Nephron (organoid): ENCODE results near the gene DHX35.

ENCODE experiments used
- H3K27ac Mint-ChIP-seq, 3 experiments: 2 replicates each; pipeline ENCODE4 v1.8.0; 2020; ENCODE audit warnings: mixed read lengths in 3 of 3, mild to moderate bottlenecking in 2 of 3, moderate library complexity in 1 of 3
- H3K27me3 Mint-ChIP-seq: 2 replicates; pipeline ENCODE4 v1.8.0; 2021; ENCODE audit warnings: low read depth, mild to moderate bottlenecking, moderate library complexity, mixed read lengths
- H3K36me3 Mint-ChIP-seq: 2 replicates; pipeline ENCODE4 v1.8.0; 2020; ENCODE audit warnings: low read depth, mixed read lengths
- H3K4me1 Mint-ChIP-seq: 2 replicates; pipeline ENCODE4 v1.8.0; 2020; ENCODE audit warnings: mixed read lengths
- H3K4me3 Mint-ChIP-seq, 3 experiments: 2 replicates each; pipeline ENCODE4 v1.8.0; 2020; ENCODE audit warnings: mild to moderate bottlenecking in 3 of 3, mixed read lengths in 3 of 3, moderate library complexity in 2 of 3
- H3K9me3 Mint-ChIP-seq: 2 replicates; pipeline ENCODE4 v1.8.0; 2020; ENCODE audit warnings: mixed read lengths
- TF ChIP-seq, protein P1 (sequence below), 3 experiments: fragments of 200-600 bp; sonication (generic); IDR thresholded peaks; one replicate each; pipeline ENCODE4 v1.5.0; 2021; ENCODE audit warnings: antibody characterized with exemption in 3 of 3; ENCODE audit not compliant: unreplicated experiment in 3 of 3

DHX35 gene

DNA sequence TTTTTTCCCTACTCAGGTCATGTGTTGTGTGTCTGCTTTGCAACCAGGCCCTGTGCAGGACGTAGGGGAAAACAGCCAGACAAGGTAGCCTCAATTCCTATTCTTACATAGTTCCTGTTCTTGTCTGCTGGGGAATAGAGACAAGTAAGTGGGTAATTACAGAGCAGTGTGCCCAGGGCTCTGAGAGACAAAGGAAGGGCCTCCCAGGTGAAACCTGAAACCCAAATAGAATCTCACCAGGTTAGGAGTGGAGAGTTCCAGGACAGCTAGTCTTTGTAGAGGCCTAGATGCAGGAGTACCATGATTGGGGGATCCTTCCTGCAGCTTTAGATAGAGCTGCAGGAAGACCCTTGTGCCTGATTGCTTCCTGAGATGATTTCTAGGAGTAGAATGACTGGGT, 48.4 kb downstream of the DHX35 start:
- peaks cover 72% of the 10 kb centered on the region for H3K36me3 Mint-ChIP-seq
- TF ChIP-seq, protein P1, sequence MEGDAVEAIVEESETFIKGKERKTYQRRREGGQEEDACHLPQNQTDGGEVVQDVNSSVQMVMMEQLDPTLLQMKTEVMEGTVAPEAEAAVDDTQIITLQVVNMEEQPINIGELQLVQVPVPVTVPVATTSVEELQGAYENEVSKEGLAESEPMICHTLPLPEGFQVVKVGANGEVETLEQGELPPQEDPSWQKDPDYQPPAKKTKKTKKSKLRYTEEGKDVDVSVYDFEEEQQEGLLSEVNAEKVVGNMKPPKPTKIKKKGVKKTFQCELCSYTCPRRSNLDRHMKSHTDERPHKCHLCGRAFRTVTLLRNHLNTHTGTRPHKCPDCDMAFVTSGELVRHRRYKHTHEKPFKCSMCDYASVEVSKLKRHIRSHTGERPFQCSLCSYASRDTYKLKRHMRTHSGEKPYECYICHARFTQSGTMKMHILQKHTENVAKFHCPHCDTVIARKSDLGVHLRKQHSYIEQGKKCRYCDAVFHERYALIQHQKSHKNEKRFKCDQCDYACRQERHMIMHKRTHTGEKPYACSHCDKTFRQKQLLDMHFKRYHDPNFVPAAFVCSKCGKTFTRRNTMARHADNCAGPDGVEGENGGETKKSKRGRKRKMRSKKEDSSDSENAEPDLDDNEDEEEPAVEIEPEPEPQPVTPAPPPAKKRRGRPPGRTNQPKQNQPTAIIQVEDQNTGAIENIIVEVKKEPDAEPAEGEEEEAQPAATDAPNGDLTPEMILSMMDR (IDR thresholded peaks at IDR 0.05; ENCODE audit: unreplicated experiment in 3 of 3) = no peak
- no peaks in the 10 kb centered on the region for H3K4me1 Mint-ChIP-seq
- H3K27ac Mint-ChIP-seq = no peak overlapping the region
- no peaks in the 10 kb centered on the region for H3K27me3 Mint-ChIP-seq
- peaks cover under 1% of the 10 kb centered on the region for H3K9me3 Mint-ChIP-seq
- H3K4me3 Mint-ChIP-seq = no peak overlapping the region

DNA sequence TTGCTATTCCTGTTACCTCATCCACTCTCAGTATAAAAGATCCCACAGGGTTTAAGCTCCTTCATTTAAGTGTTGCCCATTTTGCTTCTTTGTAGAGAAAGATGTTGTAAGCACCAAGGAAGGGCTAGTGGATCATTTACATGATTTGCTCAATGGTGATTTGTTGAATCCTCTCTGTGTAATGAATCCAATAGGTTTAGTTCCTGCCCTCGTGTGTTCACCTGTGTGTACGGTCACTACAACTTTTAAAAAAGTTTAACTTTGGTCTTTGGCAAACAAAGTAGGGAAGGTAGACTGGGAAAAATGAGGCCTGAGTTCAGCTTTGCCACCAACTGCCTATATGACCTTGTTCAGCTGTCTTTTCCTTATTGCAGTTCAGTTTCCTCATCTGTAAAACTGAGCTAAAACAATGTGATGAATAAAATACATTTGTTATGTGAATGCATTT, 51.5 kb downstream of the DHX35 start:
- Mint-ChIP-seq H3K9me3 (peaks cover 6% of the 10 kb centered on the region), H3K27ac (no peak overlapping the region), H3K27me3 (no peaks in the 10 kb centered on the region), H3K4me1 (no peaks in the 10 kb centered on the region), H3K4me3 (no peak overlapping the region), H3K36me3 (peaks cover 80% of the 10 kb centered on the region)
- TF ChIP-seq, protein P1 (IDR thresholded peaks at IDR 0.05; ENCODE audit: unreplicated experiment in 3 of 3) = no peak

DNA sequence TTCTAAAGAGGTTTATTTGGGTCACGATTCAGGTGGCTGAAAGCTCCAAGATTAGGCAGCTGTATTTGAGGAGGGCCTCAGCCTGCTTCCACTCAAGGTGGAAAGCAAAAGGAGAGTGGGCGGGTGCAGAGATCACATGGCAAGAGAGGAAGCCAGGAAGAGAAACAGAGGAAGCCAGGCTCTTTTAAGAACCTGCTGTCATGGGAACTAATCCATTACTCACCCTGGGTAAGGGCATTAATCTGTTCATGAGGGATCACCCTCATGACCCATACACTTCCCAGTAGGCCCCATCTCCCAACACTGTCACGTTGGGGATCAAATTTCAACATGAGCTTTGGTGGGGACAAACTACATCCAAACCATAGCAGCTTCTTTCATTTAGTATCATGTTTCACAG, 53.9 kb downstream of the DHX35 start:
- Mint-ChIP-seq H3K27ac (no peak overlapping the region), H3K27me3 (no peaks in the 10 kb centered on the region), H3K4me1 (no peaks in the 10 kb centered on the region), H3K9me3 (peaks cover 6% of the 10 kb centered on the region), H3K4me3 (no peak overlapping the region), H3K36me3 (peaks cover 78% of the 10 kb centered on the region)
- TF ChIP-seq, protein P1 (IDR thresholded peaks at IDR 0.05; ENCODE audit: unreplicated experiment in 3 of 3) = no peak

DNA sequence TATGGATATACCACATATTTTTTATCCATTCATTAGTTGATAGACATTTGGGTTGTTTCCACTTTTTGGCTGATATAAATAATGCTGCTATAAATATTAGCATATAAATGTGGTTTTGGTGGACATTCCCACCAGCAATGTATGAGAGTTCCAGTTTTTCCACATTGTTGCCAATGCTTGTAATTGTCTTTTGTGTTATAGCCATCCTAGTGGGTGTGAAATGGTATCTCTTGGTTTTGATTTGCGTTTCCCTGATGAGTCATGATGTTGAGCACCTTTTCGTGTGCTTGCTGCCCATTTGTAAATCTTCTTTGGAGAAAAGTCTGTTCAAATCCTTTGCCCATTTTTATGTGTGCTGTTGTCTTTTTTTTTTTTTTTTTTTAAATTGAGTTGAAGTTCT, 54.4 kb downstream of the DHX35 start:
- no peaks in the 10 kb centered on the region for H3K27me3 Mint-ChIP-seq
- no peak overlapping the region for H3K27ac Mint-ChIP-seq
- TF ChIP-seq, protein P1 (IDR thresholded peaks at IDR 0.05; ENCODE audit: unreplicated experiment in 3 of 3) = no peak
- H3K4me1 Mint-ChIP-seq = no peaks in the 10 kb centered on the region
- peaks cover 6% of the 10 kb centered on the region for H3K9me3 Mint-ChIP-seq
- H3K4me3 Mint-ChIP-seq = no peak overlapping the region
- H3K36me3 Mint-ChIP-seq = peaks cover 78% of the 10 kb centered on the region

DNA sequence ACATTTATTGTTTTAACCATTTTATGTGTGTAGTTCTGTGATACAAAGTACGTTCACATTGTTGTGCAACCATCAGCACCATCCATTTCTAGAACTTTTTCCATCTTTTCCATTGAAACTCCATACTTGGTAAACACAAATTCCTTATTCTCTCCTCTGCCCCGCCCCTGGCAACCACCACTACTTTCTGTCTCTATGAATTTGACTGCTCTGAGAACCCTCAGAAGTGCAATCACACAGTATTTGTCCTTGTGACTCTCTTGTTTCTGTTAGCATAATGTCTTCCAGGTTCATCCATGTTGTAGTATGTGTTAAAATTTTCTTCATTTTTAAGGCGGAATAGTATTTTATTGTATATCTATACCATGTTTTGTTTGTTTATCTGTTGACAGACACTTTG, 56.9 kb downstream of the DHX35 start:
- Mint-ChIP-seq H3K9me3 (peaks cover 6% of the 10 kb centered on the region), H3K4me1 (no peaks in the 10 kb centered on the region), H3K27ac (no peak overlapping the region), H3K4me3 (no peak overlapping the region), H3K36me3 (peaks cover 85% of the 10 kb centered on the region), H3K27me3 (no peaks in the 10 kb centered on the region)
- TF ChIP-seq, protein P1 (IDR thresholded peaks at IDR 0.05; ENCODE audit: unreplicated experiment in 3 of 3) = no peak

DNA sequence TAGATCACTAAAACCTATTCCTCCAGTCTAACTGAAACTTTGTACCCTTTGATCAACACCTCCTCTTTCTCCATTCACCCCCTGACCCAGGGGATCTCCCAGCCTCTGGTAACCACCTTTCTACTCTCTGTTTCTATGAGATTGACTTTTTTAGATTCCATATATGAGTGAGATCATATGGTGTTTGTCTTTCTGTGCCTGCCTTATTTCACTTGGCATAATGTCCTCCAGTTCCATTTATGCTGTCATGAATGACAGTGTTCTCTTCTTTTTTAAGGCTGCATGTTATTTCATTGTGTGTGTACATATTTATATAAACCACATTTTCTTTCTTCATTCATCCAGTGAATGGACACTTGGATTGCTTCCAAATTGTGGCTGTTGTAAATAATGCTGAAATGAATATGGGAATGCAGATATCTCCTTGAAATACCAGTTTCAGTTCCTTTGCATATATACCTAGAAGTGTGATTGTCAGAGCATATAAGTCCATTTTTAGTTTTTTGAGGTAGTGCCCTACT, 57.7 kb downstream of the DHX35 start:
- Mint-ChIP-seq H3K9me3 (peaks cover 6% of the 10 kb centered on the region), H3K4me3 (no peak overlapping the region), H3K36me3 (peaks cover 79% of the 10 kb centered on the region), H3K27me3 (no peaks in the 10 kb centered on the region), H3K27ac (no peak overlapping the region), H3K4me1 (no peaks in the 10 kb centered on the region)
- TF ChIP-seq, protein P1 (IDR thresholded peaks at IDR 0.05; ENCODE audit: unreplicated experiment in 3 of 3) = no peak
